Liver (tissue), 3 donors: ENCODE results near the gene FAM83D.

Source experiments
- GABPA ChIP-seq, 2 donors: IDR thresholded peaks in 1 of 2; conservative IDR thresholded peaks in 1 of 2; 2 replicates each; pipeline ENCODE4 v1.6.1; 2016; ENCODE audit warnings: antibody characterized with exemption in 2 of 2, mild to moderate bottlenecking in 1 of 2, moderate library complexity in 1 of 2
- TAF1 ChIP-seq: conservative IDR thresholded peaks from 2 replicates; pipeline ENCODE4 v1.6.1; 2016; ENCODE audit warnings: antibody characterized with exemption, mild to moderate bottlenecking
- TF ChIP-seq, protein P1 (sequence below): IDR thresholded peaks from 2 replicates; pipeline ENCODE4 v1.6.1; 2016; ENCODE audit warnings: antibody characterized with exemption, mild to moderate bottlenecking
- TF ChIP-seq, protein P2 (sequence below): fragments of 150-350 bp; IDR thresholded peaks from 2 replicates; pipeline ENCODE4 v1.5.1; 2017; ENCODE audit warnings: improper control_type of control experiment, low read depth, low read length; ENCODE audit not compliant: missing input control
- donor health status: healthy.
- donor health status: healthy.

DNA sequence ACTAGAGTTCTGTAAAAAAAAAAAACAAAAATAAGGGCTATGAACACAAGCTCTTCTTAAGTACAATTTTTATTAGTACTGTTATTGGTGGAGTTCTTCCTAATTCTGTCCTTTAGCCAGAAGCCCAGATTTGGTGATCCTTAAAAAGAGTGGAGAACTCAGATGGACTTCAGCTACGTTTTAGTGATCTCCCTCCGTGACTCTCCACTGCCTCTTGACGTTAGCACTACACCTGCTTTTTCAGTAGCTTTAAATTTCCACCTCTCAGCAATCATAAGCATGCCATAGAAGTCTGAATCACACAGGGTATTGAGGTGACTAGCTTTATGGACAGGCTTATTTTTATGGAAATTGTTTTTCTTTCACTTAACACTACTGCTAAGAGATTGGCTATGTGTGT, 53.6 kb downstream of the FAM83D start:
- TF ChIP-seq, protein P1, sequence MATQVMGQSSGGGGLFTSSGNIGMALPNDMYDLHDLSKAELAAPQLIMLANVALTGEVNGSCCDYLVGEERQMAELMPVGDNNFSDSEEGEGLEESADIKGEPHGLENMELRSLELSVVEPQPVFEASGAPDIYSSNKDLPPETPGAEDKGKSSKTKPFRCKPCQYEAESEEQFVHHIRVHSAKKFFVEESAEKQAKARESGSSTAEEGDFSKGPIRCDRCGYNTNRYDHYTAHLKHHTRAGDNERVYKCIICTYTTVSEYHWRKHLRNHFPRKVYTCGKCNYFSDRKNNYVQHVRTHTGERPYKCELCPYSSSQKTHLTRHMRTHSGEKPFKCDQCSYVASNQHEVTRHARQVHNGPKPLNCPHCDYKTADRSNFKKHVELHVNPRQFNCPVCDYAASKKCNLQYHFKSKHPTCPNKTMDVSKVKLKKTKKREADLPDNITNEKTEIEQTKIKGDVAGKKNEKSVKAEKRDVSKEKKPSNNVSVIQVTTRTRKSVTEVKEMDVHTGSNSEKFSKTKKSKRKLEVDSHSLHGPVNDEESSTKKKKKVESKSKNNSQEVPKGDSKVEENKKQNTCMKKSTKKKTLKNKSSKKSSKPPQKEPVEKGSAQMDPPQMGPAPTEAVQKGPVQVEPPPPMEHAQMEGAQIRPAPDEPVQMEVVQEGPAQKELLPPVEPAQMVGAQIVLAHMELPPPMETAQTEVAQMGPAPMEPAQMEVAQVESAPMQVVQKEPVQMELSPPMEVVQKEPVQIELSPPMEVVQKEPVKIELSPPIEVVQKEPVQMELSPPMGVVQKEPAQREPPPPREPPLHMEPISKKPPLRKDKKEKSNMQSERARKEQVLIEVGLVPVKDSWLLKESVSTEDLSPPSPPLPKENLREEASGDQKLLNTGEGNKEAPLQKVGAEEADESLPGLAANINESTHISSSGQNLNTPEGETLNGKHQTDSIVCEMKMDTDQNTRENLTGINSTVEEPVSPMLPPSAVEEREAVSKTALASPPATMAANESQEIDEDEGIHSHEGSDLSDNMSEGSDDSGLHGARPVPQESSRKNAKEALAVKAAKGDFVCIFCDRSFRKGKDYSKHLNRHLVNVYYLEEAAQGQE = no peak
- TF ChIP-seq GABPA (IDR thresholded peaks at IDR 0.05 in 1 of 2, conservative IDR thresholded peaks at IDR 0.05 in 1 of 2) (no peak), TAF1 (no peak)
- TF ChIP-seq, protein P2, sequence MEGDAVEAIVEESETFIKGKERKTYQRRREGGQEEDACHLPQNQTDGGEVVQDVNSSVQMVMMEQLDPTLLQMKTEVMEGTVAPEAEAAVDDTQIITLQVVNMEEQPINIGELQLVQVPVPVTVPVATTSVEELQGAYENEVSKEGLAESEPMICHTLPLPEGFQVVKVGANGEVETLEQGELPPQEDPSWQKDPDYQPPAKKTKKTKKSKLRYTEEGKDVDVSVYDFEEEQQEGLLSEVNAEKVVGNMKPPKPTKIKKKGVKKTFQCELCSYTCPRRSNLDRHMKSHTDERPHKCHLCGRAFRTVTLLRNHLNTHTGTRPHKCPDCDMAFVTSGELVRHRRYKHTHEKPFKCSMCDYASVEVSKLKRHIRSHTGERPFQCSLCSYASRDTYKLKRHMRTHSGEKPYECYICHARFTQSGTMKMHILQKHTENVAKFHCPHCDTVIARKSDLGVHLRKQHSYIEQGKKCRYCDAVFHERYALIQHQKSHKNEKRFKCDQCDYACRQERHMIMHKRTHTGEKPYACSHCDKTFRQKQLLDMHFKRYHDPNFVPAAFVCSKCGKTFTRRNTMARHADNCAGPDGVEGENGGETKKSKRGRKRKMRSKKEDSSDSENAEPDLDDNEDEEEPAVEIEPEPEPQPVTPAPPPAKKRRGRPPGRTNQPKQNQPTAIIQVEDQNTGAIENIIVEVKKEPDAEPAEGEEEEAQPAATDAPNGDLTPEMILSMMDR = no peak
